Lower leg skin (tissue), 3 donors: Measurements from ENCODE around the gene KANTR.

ENCODE experiments used
- CTCF ChIP-seq, 3 donors: fragments of 450-650 bp; IDR thresholded peaks; one replicate each; pipeline ENCODE4 v1.5.1; 2016; ENCODE audit warnings: antibody characterized with exemption in 3 of 3, mild to moderate bottlenecking in 3 of 3, moderate library complexity in 2 of 3
- POLR2A ChIP-seq, 2 donors: fragments of 450-650 bp; IDR thresholded peaks; one replicate each; pipeline ENCODE4 v1.6.1; 2016 to 2017; ENCODE audit warnings: antibody characterized with exemption in 2 of 2, mild to moderate bottlenecking in 1 of 2, moderate library complexity in 1 of 2

- TF ChIP-seq CTCF (IDR thresholded peaks at IDR 0.05) (no peak), POLR2A (IDR thresholded peaks at IDR 0.05) (no peak)
Measured at GRCh38 chrX:53077207-53078197, 16.4 kb upstream of the KANTR start.
